ENCODE results near the gene PPT1.

Gene PPT1

GRCh38 chr1:40096977-40097782 lies at the start of gene PPT1:
PPT1 (minus strand) TSS chr1:40097252; CDS start chr1:40097238, 14 bp downstream.
- DNase-seq: peak; percentile 83

DNA sequence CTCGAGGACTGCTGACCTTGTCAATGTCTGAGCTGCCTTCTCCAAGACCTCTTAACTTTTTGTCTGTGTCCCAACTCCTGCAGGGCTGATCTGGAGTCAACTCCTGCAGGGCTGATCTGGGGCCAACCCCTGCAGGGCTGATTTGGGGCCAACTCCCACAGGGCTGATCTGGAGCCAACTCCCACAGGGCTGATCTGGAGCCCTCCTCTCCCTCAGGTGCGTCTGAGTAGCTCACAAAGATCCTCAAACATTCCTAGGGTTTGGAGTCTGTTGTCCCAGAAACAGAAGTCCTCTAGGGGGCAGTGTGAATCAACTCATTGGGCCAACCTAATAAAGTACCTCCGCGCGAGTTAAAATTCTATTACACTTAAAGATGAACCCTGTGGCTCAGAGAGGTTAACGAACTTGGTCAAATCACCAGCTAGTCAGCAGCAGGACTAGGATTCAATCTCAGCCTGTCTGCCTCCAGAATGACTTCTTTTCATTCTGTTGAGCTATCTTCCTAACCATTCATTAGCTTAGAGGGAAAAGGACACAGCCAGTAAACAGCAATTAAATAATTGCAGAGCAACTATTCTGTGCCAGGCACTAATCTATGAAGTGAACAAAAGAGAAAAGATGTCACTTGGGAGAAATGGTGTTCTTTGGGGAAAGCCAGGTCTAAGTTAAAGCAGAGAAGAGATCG lies 47.0 kb upstream of the PPT1 start:
- peak; percentile 48 for DNase-seq

DNA sequence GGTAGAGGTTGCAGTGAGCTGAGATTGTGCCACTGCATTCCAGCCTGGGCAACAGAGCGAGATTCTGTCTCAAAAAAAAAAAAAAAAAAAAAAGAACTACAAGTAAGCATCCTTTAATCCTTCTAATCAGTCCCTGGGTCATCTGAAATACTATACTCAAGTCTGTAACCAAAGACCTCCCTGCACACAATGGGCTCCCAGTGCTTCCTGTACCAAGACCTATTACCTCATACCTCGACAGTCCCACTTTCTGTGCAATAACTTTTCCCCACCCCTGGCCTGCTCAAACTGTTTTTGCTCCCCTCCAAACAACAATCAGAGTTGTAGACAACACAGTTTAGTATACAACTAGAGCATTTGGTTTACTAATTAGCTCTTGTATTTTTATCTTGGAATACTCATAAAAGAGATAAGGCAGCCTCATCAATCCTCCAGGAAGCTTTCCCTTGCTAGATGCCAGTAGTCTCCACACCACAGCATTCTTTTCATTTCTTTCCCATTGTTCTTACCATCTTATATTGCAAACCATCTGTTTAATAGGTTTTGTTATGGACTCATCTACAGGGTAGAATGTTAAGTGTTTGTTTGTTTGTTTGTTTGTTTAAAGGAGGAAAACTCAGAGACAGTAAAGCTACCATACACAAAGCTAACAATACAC lies 45.0 kb upstream of the PPT1 start:
- no peak for DNase-seq

- DNase-seq: no peak
Observed at GRCh38 chr1:40140211-40140973, 43.3 kb upstream of the PPT1 start.

DNA sequence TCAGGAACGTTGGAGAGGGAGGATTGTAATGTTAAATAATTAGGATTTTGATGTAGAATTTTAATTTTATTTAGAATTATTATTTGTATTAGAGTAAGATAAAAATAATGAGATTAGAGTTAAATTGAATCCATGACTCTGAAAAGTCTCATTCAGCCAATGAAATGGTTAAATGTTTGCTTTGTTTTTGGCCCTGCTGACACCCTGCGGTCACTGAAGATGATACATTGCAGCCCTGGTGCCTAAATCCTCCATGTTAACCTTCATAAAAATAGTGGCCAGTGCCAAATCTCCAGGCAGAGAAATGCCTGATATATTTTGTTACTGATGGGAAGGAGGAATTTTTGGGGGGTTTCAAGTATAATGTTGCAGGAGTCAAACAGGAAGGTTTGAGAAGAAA lies 36.8 kb upstream of the PPT1 start:
- DNase-seq: no peak

GRCh38 chr1:40133312-40133665 lies 36.2 kb upstream of the PPT1 start:
- DNase-seq: no peak

GRCh38 chr1:40132383-40133311 lies 35.6 kb upstream of the PPT1 start:
- peak; percentile 35 for DNase-seq

- DNase-seq: no peak
Observed at GRCh38 chr1:40130892-40131291, 33.8 kb upstream of the PPT1 start.

- no peak for DNase-seq
Observed at GRCh38 chr1:40122855-40123254, 25.8 kb upstream of the PPT1 start.

- no peak for DNase-seq
Observed at GRCh38 chr1:40120128-40120527, 23.1 kb upstream of the PPT1 start.

DNA sequence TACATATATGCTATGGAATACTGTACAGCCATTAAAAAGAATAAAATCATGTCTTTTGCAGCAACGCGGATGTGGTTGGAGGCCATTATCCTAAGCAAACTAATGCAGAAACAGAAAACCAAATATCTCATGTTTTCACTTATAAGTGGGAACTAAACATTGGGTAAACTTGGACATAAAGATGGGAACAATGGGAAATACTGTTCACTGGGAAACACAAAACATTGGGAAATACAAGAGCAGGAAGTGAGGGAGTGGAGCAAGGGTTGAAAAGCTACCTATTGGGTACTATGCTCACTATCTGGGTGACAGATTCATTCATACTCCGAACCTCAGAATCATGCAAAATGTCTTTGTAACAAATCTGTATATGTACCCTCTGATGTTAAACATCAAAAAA lies 17.3 kb upstream of the PPT1 start:
- no peak for DNase-seq

DNA sequence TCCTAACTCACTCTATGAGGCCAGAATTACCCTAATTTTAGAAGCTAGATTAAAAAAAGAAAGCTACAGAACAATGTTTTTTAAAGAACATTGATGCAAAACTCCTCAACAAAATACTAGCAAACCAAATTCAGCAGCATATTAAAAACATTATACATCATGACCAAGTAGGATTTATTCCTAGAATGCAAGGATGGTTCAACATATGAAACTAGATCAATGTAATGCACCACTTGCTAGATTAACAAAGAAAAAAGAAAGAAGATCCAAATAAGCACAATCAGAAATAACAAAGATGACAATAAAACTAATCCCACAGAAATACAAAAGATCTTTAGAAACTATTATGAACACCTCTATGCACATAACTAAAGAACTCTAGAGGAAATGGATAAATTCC lies 13.3 kb upstream of the PPT1 start:
- no peak for DNase-seq

- no peak for DNase-seq
Observed at GRCh38 chr1:40107290-40107959, 10.4 kb upstream of the PPT1 start.

- DNase-seq: no peak
Observed at GRCh38 chr1:40105028-40105427, 8.0 kb upstream of the PPT1 start.

- no peak for DNase-seq
Observed at GRCh38 chr1:40102896-40103295, 5.8 kb upstream of the PPT1 start.

GRCh38 chr1:40102038-40102437 lies 5.0 kb upstream of the PPT1 start:
- DNase-seq: no peak

- DNase-seq: no peak
Observed at GRCh38 chr1:40096646-40096976, 441 bp downstream of the PPT1 start.

DNA sequence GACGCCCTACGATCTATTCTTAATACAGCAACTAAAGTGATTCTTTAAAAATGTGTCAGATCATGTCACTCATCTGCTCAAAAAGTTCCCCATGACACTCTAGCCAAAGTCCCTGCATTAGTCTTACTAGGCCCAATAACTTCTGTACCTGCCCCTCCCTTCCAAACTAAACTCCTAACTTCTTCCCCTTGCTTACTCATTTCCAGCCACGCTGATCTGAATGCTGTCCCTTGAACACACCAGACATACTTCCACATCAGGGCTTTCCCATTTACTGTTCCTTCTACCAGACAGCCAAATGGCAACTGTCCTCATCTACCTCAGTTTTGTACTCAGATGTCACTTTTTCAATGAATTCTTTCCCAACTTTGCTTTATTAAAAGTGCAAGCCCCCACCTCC lies 1.2 kb downstream of the PPT1 start:
- no peak for DNase-seq

DNA sequence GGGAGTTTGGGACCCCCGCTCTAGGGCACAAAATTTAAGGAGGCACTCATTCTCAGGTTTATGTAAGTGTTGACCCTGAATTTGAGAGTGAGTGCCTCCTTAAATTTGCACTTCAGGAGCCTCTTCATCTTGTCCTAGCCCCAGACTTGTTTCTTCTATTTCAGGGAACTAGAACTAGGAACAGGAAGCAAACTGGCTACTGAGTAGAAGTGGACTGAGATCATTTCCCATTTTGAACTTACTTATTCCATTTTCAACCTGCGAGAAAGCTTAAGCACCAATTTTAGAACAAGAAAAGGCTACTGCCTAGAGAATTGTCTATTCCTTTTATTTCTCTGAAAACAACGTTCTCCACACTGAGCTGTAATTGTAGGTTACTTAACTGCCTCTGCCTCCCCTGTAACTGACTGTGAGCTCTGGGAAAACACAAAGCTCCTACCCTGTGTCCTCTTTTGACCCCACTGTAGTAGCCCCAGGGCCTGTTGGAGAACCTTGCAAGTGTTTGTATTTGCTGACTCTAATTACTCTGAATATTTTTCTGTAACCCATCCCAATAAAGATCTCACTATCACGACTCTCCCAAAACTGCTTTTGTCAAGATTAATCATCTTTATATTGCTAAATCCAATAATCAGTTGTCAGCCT lies 2.5 kb downstream of the PPT1 start:
- no peak for DNase-seq

DNA sequence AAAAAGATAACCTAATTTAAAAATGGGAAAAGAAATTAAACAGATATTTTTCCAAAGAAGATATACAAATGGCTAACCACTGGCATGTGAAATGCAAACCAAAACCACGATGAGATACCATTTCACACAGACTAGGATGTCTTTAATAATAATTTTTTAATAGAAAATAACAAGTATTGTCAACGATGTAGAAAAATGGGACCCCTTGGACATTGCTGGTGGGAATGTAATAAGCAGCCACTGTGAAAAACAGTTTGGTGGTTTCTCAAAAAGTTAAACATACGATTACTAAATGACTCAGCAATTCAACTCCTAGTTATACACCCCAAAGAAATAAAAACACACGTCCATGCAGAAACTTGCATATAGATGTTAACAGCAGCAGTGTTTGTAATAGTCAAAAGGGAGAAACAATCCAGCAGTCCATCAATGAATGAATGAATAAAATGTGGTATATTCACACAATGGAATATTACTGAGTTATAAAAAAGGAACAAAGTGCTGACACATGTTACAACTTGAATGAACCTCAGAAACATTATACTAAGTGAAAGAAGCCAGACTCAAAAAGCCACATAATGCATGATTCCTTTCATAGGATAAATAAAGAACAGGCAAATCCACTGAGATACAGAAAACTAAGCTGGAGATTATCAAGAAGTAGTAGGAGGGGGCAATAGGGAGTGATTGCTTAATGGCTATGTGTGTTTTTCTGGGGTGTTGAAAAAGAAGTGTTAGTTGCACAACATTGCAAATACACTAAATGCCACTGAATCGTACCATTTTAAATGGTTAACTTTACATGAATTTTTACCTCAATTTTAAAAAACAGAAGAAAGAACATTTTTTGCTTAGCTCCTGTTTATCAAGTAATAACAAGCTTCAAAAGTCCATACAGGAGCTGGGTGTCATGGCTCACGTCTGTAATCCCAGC lies 4.1 kb downstream of the PPT1 start:
- no peak for DNase-seq
